Type B pancreatic cell (in vitro differentiated cells): ENCODE measurements around the gene MYOF. TPM values are rescaled to one million over a fixed set of nuclear protein-coding genes. Genes with fewer than 3 reads are reported as not detected.
A peak's percentile ranks its signal among the peaks of the same experiment; 100 is the strongest.

Experiments
- DNase-seq: peaks from one replicate; pipeline ENCODE4 v3.0.0; 2021; ENCODE audit warnings: mixed read lengths; ENCODE audit not compliant: unreplicated experiment; ENCODE audit errors: extremely low spot score
- H3K27ac Mint-ChIP-seq: 2 replicates; pipeline ENCODE4 v1.8.0; 2021; ENCODE audit warnings: mild to moderate bottlenecking, mixed read lengths
- H3K27me3 Mint-ChIP-seq: 2 replicates; pipeline ENCODE4 v1.8.0; 2021; ENCODE audit warnings: mixed read lengths
- H3K36me3 Mint-ChIP-seq: 2 replicates; pipeline ENCODE4 v1.8.0; 2021; ENCODE audit warnings: mixed read lengths
- H3K4me1 Mint-ChIP-seq: one replicate; pipeline ENCODE4 v1.8.0; 2021; ENCODE audit warnings: mixed read lengths; ENCODE audit not compliant: unreplicated experiment
- H3K4me3 Mint-ChIP-seq: 2 replicates; pipeline ENCODE4 v1.8.0; 2021; ENCODE audit warnings: mild to moderate bottlenecking, mixed read lengths
- H3K9me3 Mint-ChIP-seq: 2 replicates; pipeline ENCODE4 v1.8.0; 2021; ENCODE audit warnings: mixed read lengths
- CTCF ChIP-seq: fragments of 200-600 bp; sonication (generic); conservative IDR thresholded peaks from 2 replicates; pipeline ENCODE4 v1.5.0; 2021; ENCODE audit warnings: antibody characterized with exemption, mild to moderate bottlenecking
- total RNA-seq: library from RNA; stranded (reverse); gene quantifications from 2 replicates; pipeline ENCODE4 v1.2.1, GENCODE V29; 2021; ENCODE audit warnings: low replicate concordance

MYOF gene
- total RNA-seq, 1 donor from 2014 or later: 49.4 TPM

DNA sequence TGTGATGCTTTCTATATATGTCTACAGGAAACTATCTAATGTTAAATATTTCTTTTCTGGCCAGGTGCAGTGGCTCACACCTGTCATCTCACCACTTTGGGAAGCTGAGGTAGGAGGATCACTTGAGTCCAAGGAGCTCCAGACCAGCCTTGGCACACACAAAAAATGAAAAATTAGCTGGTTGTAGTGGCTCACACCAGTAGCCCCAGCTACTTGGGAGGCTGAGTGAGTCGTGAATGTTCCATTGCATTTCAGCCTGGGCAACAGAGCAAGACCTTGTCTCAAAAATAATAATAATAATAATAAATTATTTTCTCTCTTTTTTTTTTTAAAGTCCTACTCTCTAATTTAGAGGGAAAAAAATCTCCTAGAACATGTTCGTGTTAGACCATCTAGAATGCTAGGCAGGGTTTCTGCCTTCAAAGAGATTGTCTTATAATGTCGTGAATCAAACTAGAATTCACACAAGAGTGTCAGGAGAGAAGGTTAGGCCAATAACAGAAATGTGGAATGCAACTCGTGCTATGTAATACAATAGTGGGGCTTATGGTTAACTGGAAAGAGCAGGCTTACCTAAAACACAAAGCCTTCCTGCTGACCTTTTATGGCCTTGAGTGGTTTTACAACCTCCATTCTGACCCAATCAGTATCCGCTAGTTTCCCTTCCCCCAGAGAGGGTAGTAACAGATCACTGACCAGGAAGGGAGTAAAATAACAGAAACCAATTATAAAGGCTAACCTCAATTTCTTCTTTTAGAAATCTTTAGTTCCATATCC is 46.3 kb downstream of the MYOF start:
- Mint-ChIP-seq H3K27me3 (no peaks in the 10 kb centered on the region), H3K4me1 (peaks cover 60% of the 10 kb centered on the region), H3K4me3 (peak overlapping the region; percentile 61)

GRCh38 chr10:93434991-93435491 is 47.1 kb downstream of the MYOF start:
- DNase-seq: no peak
- H3K36me3 Mint-ChIP-seq: peaks cover 4% of the 10 kb centered on the region
- peak overlapping the region; percentile 63 for H3K4me3 Mint-ChIP-seq
- H3K9me3 Mint-ChIP-seq: no peaks in the 10 kb centered on the region
- peak overlapping the region; percentile 98 for H3K27ac Mint-ChIP-seq
- peaks cover 53% of the 10 kb centered on the region for H3K4me1 Mint-ChIP-seq
- no peaks in the 10 kb centered on the region for H3K27me3 Mint-ChIP-seq
- TF ChIP-seq CTCF: no peak

More for the DNA sequence above, 46.3 kb downstream of the MYOF start:
- no peak for DNase-seq
- H3K9me3 Mint-ChIP-seq: no peaks in the 10 kb centered on the region
- H3K36me3 Mint-ChIP-seq: peaks cover 4% of the 10 kb centered on the region
- peak overlapping the region; percentile 98 for H3K27ac Mint-ChIP-seq
- TF ChIP-seq CTCF: no peak

GRCh38 chr10:93431361-93431760 is 50.8 kb downstream of the MYOF start:
- Mint-ChIP-seq H3K9me3 (no peaks in the 10 kb centered on the region), H3K27ac (no peak overlapping the region), H3K4me1 (peaks cover 18% of the 10 kb centered on the region), H3K36me3 (peaks cover 4% of the 10 kb centered on the region), H3K4me3 (no peak overlapping the region), H3K27me3 (no peaks in the 10 kb centered on the region)
- no peak for DNase-seq
- no peak for TF ChIP-seq CTCF

GRCh38 chr10:93425861-93426260 is 56.3 kb downstream of the MYOF start:
- Mint-ChIP-seq H3K27ac (no peak overlapping the region), H3K27me3 (no peaks in the 10 kb centered on the region), H3K9me3 (no peaks in the 10 kb centered on the region), H3K4me3 (no peak overlapping the region), H3K4me1 (peaks cover 15% of the 10 kb centered on the region), H3K36me3 (peaks cover 10% of the 10 kb centered on the region)
- TF ChIP-seq CTCF: no peak
- no peak for DNase-seq

GRCh38 chr10:93422118-93422517 is 60.0 kb downstream of the MYOF start:
- no peak for DNase-seq
- Mint-ChIP-seq H3K27ac (peak overlapping the region; percentile 81), H3K36me3 (peaks cover 13% of the 10 kb centered on the region), H3K4me3 (no peak overlapping the region), H3K4me1 (peaks cover 26% of the 10 kb centered on the region), H3K27me3 (no peaks in the 10 kb centered on the region), H3K9me3 (no peaks in the 10 kb centered on the region)
- no peak for TF ChIP-seq CTCF
